Measurements from ENCODE around the gene NGFR.
A peak's percentile ranks its signal among the peaks of the same experiment; 100 is the strongest.

- TF ChIP-seq, protein P1, sequence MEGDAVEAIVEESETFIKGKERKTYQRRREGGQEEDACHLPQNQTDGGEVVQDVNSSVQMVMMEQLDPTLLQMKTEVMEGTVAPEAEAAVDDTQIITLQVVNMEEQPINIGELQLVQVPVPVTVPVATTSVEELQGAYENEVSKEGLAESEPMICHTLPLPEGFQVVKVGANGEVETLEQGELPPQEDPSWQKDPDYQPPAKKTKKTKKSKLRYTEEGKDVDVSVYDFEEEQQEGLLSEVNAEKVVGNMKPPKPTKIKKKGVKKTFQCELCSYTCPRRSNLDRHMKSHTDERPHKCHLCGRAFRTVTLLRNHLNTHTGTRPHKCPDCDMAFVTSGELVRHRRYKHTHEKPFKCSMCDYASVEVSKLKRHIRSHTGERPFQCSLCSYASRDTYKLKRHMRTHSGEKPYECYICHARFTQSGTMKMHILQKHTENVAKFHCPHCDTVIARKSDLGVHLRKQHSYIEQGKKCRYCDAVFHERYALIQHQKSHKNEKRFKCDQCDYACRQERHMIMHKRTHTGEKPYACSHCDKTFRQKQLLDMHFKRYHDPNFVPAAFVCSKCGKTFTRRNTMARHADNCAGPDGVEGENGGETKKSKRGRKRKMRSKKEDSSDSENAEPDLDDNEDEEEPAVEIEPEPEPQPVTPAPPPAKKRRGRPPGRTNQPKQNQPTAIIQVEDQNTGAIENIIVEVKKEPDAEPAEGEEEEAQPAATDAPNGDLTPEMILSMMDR (IDR thresholded peaks at IDR 0.05; ENCODE audit: insufficient read depth, low read length, poor library complexity, severe bottlenecking), result peak; percentile 96
- no peak for TF ChIP-seq EZH2phosphoT487 (conservative IDR thresholded peaks at IDR 0.05; ENCODE audit: low read length)
These were observed 61.3 kb downstream of the NGFR start for GRCh38 chr17:49556223-49556943.
